Measurements from ENCODE around the gene CDH8.

The CDH8 gene

GRCh38 chr16:61858988-61859387 is 177.2 kb downstream of the CDH8 start:
- H3K27me3 ChIP-seq (replicated peaks; ENCODE audit: insufficient read depth, low read length) = no peaks in the 10 kb centered on the region
- H3K36me3 ChIP-seq (replicated peaks; ENCODE audit: insufficient read depth, low read length) = no peaks in the 10 kb centered on the region
- H3K9ac ChIP-seq (ENCODE audit: low read length) = no peak overlapping the region
- H3K4me1 ChIP-seq (ENCODE audit: low read length) = no peaks in the 10 kb centered on the region
- H3K9me3 ChIP-seq (replicated peaks; ENCODE audit: insufficient read depth, low read length) = no peaks in the 10 kb centered on the region
- TF ChIP-seq, protein P1, sequence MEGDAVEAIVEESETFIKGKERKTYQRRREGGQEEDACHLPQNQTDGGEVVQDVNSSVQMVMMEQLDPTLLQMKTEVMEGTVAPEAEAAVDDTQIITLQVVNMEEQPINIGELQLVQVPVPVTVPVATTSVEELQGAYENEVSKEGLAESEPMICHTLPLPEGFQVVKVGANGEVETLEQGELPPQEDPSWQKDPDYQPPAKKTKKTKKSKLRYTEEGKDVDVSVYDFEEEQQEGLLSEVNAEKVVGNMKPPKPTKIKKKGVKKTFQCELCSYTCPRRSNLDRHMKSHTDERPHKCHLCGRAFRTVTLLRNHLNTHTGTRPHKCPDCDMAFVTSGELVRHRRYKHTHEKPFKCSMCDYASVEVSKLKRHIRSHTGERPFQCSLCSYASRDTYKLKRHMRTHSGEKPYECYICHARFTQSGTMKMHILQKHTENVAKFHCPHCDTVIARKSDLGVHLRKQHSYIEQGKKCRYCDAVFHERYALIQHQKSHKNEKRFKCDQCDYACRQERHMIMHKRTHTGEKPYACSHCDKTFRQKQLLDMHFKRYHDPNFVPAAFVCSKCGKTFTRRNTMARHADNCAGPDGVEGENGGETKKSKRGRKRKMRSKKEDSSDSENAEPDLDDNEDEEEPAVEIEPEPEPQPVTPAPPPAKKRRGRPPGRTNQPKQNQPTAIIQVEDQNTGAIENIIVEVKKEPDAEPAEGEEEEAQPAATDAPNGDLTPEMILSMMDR (IDR thresholded peaks at IDR 0.05; ENCODE audit: low read length) = no peak
- TF ChIP-seq EZH2 (optimal IDR thresholded peaks at IDR 0.05; ENCODE audit: low read depth, low read length) = no peak
- no peak for TF ChIP-seq EZH2phosphoT487 (IDR thresholded peaks at IDR 0.05; ENCODE audit: low read length)
- no peak overlapping the region for H3K27ac ChIP-seq (ENCODE audit: low read length)
- H3K4me3 ChIP-seq (ENCODE audit: low read length) = no peak overlapping the region
- H3K9me2 ChIP-seq (replicated peaks; ENCODE audit: insufficient read depth, low read length) = no peaks in the 10 kb centered on the region
- H3F3A ChIP-seq (ENCODE audit: insufficient read depth, low read length) = no peaks in the 10 kb centered on the region
- no peaks in the 10 kb centered on the region for H3K79me2 ChIP-seq (ENCODE audit: low read length)
- DNase-seq = no peak
- H2AFZ ChIP-seq (ENCODE audit: low read length) = no peak overlapping the region
- H4K20me1 ChIP-seq (ENCODE audit: insufficient read depth, low read length) = no peaks in the 10 kb centered on the region
- H3K4me2 ChIP-seq (ENCODE audit: low read depth, low read length) = no peak overlapping the region

- H3F3A ChIP-seq (ENCODE audit: insufficient read depth, low read length) = no peaks in the 10 kb centered on the region
- H3K36me3 ChIP-seq (replicated peaks; ENCODE audit: insufficient read depth, low read length) = no peaks in the 10 kb centered on the region
- no peaks in the 10 kb centered on the region for H3K79me2 ChIP-seq (ENCODE audit: low read length)
- H3K9ac ChIP-seq (ENCODE audit: low read length) = no peak overlapping the region
- H3K27ac ChIP-seq (ENCODE audit: low read length) = no peak overlapping the region
- H4K20me1 ChIP-seq (ENCODE audit: insufficient read depth, low read length) = no peaks in the 10 kb centered on the region
- no peak overlapping the region for H3K4me2 ChIP-seq (ENCODE audit: low read depth, low read length)
- no peaks in the 10 kb centered on the region for H3K4me1 ChIP-seq (ENCODE audit: low read length)
- H3K9me2 ChIP-seq (replicated peaks; ENCODE audit: insufficient read depth, low read length) = no peaks in the 10 kb centered on the region
- H2AFZ ChIP-seq (ENCODE audit: low read length) = no peak overlapping the region
- TF ChIP-seq EZH2 (optimal IDR thresholded peaks at IDR 0.05; ENCODE audit: low read depth, low read length) (no peak), EZH2phosphoT487 (IDR thresholded peaks at IDR 0.05; ENCODE audit: low read length) (no peak)
- TF ChIP-seq, protein P1 (IDR thresholded peaks at IDR 0.05; ENCODE audit: low read length) = no peak
- no peak overlapping the region for H3K4me3 ChIP-seq (ENCODE audit: low read length)
- H3K9me3 ChIP-seq (replicated peaks; ENCODE audit: insufficient read depth, low read length) = no peaks in the 10 kb centered on the region
- DNase-seq = no peak
- no peaks in the 10 kb centered on the region for H3K27me3 ChIP-seq (replicated peaks; ENCODE audit: insufficient read depth, low read length)
These were observed 193.6 kb downstream of the CDH8 start for GRCh38 chr16:61842666-61843065.

GRCh38 chr16:61836804-61837393 is 199.3 kb downstream of the CDH8 start:
- Histone ChIP-seq H3K4me3 (ENCODE audit: low read length) (no peak overlapping the region), H3K79me2 (ENCODE audit: low read length) (no peaks in the 10 kb centered on the region), H3K4me1 (ENCODE audit: low read length) (no peaks in the 10 kb centered on the region), H3K9me3 (replicated peaks; ENCODE audit: insufficient read depth, low read length) (no peaks in the 10 kb centered on the region), H3K9me2 (replicated peaks; ENCODE audit: insufficient read depth, low read length) (no peaks in the 10 kb centered on the region), H3K36me3 (replicated peaks; ENCODE audit: insufficient read depth, low read length) (no peaks in the 10 kb centered on the region), H3K27ac (ENCODE audit: low read length) (no peak overlapping the region), H3K4me2 (ENCODE audit: low read depth, low read length) (no peak overlapping the region), H3K27me3 (replicated peaks; ENCODE audit: insufficient read depth, low read length) (no peaks in the 10 kb centered on the region), H4K20me1 (ENCODE audit: insufficient read depth, low read length) (no peaks in the 10 kb centered on the region), H3K9ac (ENCODE audit: low read length) (no peak overlapping the region), H2AFZ (ENCODE audit: low read length) (no peak overlapping the region), H3F3A (ENCODE audit: insufficient read depth, low read length) (no peaks in the 10 kb centered on the region)
- no peak for DNase-seq
- TF ChIP-seq, protein P1 (IDR thresholded peaks at IDR 0.05; ENCODE audit: low read length) = no peak
- no peak for TF ChIP-seq EZH2 (optimal IDR thresholded peaks at IDR 0.05; ENCODE audit: low read depth, low read length)
- no peak for TF ChIP-seq EZH2phosphoT487 (IDR thresholded peaks at IDR 0.05; ENCODE audit: low read length)
